ENCODE results near the gene IGSF10. TPM values are rescaled to one million over a fixed set of nuclear protein-coding genes. Genes with fewer than 3 reads are reported as not detected.

IGSF10 gene
- total and polyA plus RNA-seq, 4 donors, result 6.8 to 62.9 (median 20.5) TPM

DNA sequence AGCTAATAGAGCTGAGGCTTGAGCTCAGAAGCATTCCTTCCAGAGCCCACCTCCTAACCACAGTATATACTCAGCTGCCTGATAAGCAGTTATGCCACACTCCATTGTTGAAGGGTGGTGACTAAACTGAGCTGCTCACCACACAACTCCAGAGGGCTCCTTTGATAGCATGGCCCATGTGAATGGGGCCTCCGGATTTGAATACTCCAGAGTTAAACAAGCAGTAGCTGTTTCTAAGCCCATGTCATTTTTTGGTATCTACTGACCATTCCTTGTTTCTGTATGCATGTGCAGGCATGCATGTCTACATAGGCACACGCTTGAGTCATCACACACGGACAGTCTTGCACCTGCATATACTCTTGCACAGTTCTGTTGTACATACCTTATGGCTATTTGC is 28.9 kb downstream of the IGSF10 start:
- no peak overlapping the region for H3K4me3 ChIP-seq
- H3K4me1 ChIP-seq (ENCODE audit: control insufficient read depth in 5 of 5, insufficient read depth in 5 of 5, low read length in 5 of 5), result no peaks in the 10 kb centered on the region
- no peak overlapping the region for H3K9ac ChIP-seq (ENCODE audit: insufficient read depth in 1 of 2, low read length in 2 of 2)
- H3K27ac ChIP-seq (ENCODE audit: low read depth in 1 of 2, low read length in 1 of 2), result no peak overlapping the region
- no peak for DNase-seq
- H3K27me3 ChIP-seq (ENCODE audit: control insufficient read depth in 3 of 3, insufficient read depth in 3 of 3, low read length in 2 of 3), result no peaks in the 10 kb centered on the region
- TF ChIP-seq CTCF (IDR thresholded peaks at IDR 0.05; ENCODE audit: control extremely low read depth, extremely low read depth), result no peak
- H3K9me3 ChIP-seq (ENCODE audit: control insufficient read depth in 4 of 4, insufficient read depth in 3 of 4, low read length in 3 of 4), result no peaks in the 10 kb centered on the region
- H3K36me3 ChIP-seq (ENCODE audit: control insufficient read depth in 4 of 4, insufficient read depth in 4 of 4, low read length in 4 of 4), result peaks cover 0 to 12% (median 1%) of the 10 kb centered on the region in 4 donors
- no peak for ATAC-seq (ENCODE audit: insufficient read depth, low FRiP score)
- WGBS, 2 donors, result 91 to 93% methylated on average over 3 of the region's 3 CpGs

- WGBS, 2 donors, result 92 to 93% methylated on average over 5 of the region's 5 CpGs
- DNase-seq (no peak), ATAC-seq (ENCODE audit: insufficient read depth, low FRiP score) (no peak)
- TF ChIP-seq CTCF (IDR thresholded peaks at IDR 0.05; ENCODE audit: control extremely low read depth, extremely low read depth), result no peak
- H3K4me3 ChIP-seq, result no peak overlapping the region
- no peak overlapping the region for H3K9ac ChIP-seq (ENCODE audit: insufficient read depth in 1 of 2, low read length in 2 of 2)
- peaks cover 0 to 1% (median 0%) of the 10 kb centered on the region in 5 donors for H3K4me1 ChIP-seq (ENCODE audit: control insufficient read depth in 5 of 5, insufficient read depth in 5 of 5, low read length in 5 of 5)
- H3K9me3 ChIP-seq (ENCODE audit: control insufficient read depth in 4 of 4, insufficient read depth in 3 of 4, low read length in 3 of 4), result no peaks in the 10 kb centered on the region
- H3K27me3 ChIP-seq (ENCODE audit: control insufficient read depth in 3 of 3, insufficient read depth in 3 of 3, low read length in 2 of 3), result no peaks in the 10 kb centered on the region
- H3K36me3 ChIP-seq (ENCODE audit: control insufficient read depth in 4 of 4, insufficient read depth in 4 of 4, low read length in 4 of 4), result peaks cover 0 to 9% (median 0%) of the 10 kb centered on the region in 4 donors
- no peak overlapping the region for H3K27ac ChIP-seq (ENCODE audit: low read depth in 1 of 2, low read length in 1 of 2)
These were observed 29.9 kb downstream of the IGSF10 start for GRCh38 chr3:151430821-151431484.

- peaks cover 0 to 9% (median 0%) of the 10 kb centered on the region in 4 donors for H3K36me3 ChIP-seq (ENCODE audit: control insufficient read depth in 4 of 4, insufficient read depth in 4 of 4, low read length in 4 of 4)
- DNase-seq, result no peak
- ATAC-seq (ENCODE audit: insufficient read depth, low FRiP score), result no peak
- no peak overlapping the region for H3K9ac ChIP-seq (ENCODE audit: insufficient read depth in 1 of 2, low read length in 2 of 2)
- TF ChIP-seq CTCF (IDR thresholded peaks at IDR 0.05; ENCODE audit: control extremely low read depth, extremely low read depth), result no peak
- peaks cover 0 to 1% (median 0%) of the 10 kb centered on the region in 5 donors for H3K4me1 ChIP-seq (ENCODE audit: control insufficient read depth in 5 of 5, insufficient read depth in 5 of 5, low read length in 5 of 5)
- no peak overlapping the region for H3K27ac ChIP-seq (ENCODE audit: low read depth in 1 of 2, low read length in 1 of 2)
- WGBS, 2 donors, result 81 to 82% methylated on average over 2 of the region's 2 CpGs
- no peaks in the 10 kb centered on the region for H3K27me3 ChIP-seq (ENCODE audit: control insufficient read depth in 3 of 3, insufficient read depth in 3 of 3, low read length in 2 of 3)
- H3K4me3 ChIP-seq, result no peak overlapping the region
- H3K9me3 ChIP-seq (ENCODE audit: control insufficient read depth in 4 of 4, insufficient read depth in 3 of 4, low read length in 3 of 4), result no peaks in the 10 kb centered on the region
These were observed 32.5 kb downstream of the IGSF10 start for GRCh38 chr3:151428386-151428785.

DNA sequence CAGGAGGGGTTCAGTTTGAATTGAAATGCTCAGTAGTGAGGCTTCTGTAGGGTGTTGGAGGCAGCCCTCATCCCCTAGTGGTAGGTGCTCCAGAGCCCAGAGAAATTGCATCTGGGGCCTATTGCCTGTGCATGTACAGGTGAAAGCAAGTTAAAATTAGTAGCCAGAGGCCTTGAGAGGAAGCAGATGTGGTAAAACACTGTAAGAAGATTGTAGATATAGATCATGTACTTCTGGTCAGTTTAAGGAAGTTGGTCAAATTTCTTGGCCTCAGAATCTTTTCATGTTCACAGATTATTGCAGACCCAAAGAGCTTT is 34.6 kb downstream of the IGSF10 start:
- Histone ChIP-seq H3K4me3 (no peak overlapping the region), H3K27ac (ENCODE audit: low read depth in 1 of 2, low read length in 1 of 2) (no peak overlapping the region), H3K27me3 (ENCODE audit: control insufficient read depth in 3 of 3, insufficient read depth in 3 of 3, low read length in 2 of 3) (no peaks in the 10 kb centered on the region), H3K9ac (ENCODE audit: insufficient read depth in 1 of 2, low read length in 2 of 2) (no peak overlapping the region), H3K9me3 (ENCODE audit: control insufficient read depth in 4 of 4, insufficient read depth in 3 of 4, low read length in 3 of 4) (no peaks in the 10 kb centered on the region), H3K4me1 (ENCODE audit: control insufficient read depth in 5 of 5, insufficient read depth in 5 of 5, low read length in 5 of 5) (peaks cover 0 to 1% (median 0%) of the 10 kb centered on the region in 5 donors), H3K36me3 (ENCODE audit: control insufficient read depth in 4 of 4, insufficient read depth in 4 of 4, low read length in 4 of 4) (no peaks in the 10 kb centered on the region)
- no peak for ATAC-seq (ENCODE audit: insufficient read depth, low FRiP score)
- no peak for TF ChIP-seq CTCF (IDR thresholded peaks at IDR 0.05; ENCODE audit: control extremely low read depth, extremely low read depth)
- DNase-seq, result no peak

All from lung (tissue), 12 donors.